ENCODE data around the gene CCDC92. TPM values are rescaled to one million over a fixed set of nuclear protein-coding genes. Genes with fewer than 3 reads are reported as not detected.

Gene CCDC92
- total RNA-seq, 1 experiment from 2014 or later: 53.7 TPM

GRCh38 chr12:124008595-124008994 is 36.0 kb upstream of the CCDC92 start:
- BruUV-seq (replicated peaks): no TSS peak
- H3K27ac ChIP-seq (ENCODE audit: low read length): no peak overlapping the region
- no peaks in the 10 kb centered on the region for H3K27me3 ChIP-seq (ENCODE audit: control insufficient read depth, insufficient read depth, low read length)
- no peaks in the 10 kb centered on the region for H3K9me3 ChIP-seq (ENCODE audit: control insufficient read depth, insufficient read depth, low read depth, low read length)
- DNase-seq (ENCODE audit: low read depth, low spot score): no peak
- H3K4me3 ChIP-seq (ENCODE audit: low read depth in 2 of 2, low read length in 2 of 2): no peak overlapping the region
- no peak for ATAC-seq
- intact Hi-C loops (cut with micrococcal nuclease; ENCODE audit: unreplicated experiment) (no loop called here), in situ Hi-C loops (cut with HindIII; ENCODE audit: low pct_unique_long_range_greater_than_20kb, low sequenced_read_pairs) (no loop called here)
- TF ChIP-seq POLR2AphosphoS5 (IDR thresholded peaks at IDR 0.05; ENCODE audit: low read depth, low read length): no peak
- TF ChIP-seq REST (IDR thresholded peaks at IDR 0.05; ENCODE audit: insufficient read depth in 1 of 2, low read depth in 2 of 2, low read length in 1 of 2): no peak
- TF ChIP-seq SIN3A (IDR thresholded peaks at IDR 0.05; ENCODE audit: borderline replicate concordance, insufficient read depth, low read depth, low read length): no peak
- no peak for TF ChIP-seq TCF7L2 (IDR thresholded peaks at IDR 0.05; ENCODE audit: low read depth, low read length)
- TF ChIP-seq, protein P1, sequence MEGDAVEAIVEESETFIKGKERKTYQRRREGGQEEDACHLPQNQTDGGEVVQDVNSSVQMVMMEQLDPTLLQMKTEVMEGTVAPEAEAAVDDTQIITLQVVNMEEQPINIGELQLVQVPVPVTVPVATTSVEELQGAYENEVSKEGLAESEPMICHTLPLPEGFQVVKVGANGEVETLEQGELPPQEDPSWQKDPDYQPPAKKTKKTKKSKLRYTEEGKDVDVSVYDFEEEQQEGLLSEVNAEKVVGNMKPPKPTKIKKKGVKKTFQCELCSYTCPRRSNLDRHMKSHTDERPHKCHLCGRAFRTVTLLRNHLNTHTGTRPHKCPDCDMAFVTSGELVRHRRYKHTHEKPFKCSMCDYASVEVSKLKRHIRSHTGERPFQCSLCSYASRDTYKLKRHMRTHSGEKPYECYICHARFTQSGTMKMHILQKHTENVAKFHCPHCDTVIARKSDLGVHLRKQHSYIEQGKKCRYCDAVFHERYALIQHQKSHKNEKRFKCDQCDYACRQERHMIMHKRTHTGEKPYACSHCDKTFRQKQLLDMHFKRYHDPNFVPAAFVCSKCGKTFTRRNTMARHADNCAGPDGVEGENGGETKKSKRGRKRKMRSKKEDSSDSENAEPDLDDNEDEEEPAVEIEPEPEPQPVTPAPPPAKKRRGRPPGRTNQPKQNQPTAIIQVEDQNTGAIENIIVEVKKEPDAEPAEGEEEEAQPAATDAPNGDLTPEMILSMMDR (IDR thresholded peaks at IDR 0.05): no peak
- POLR2A ChIA-PET: no interaction called here
- no peaks in the 10 kb centered on the region for H3K4me1 ChIP-seq (ENCODE audit: control insufficient read depth, insufficient read depth, low read length)
- H3K36me3 ChIP-seq (ENCODE audit: control insufficient read depth, insufficient read depth, low read length): peaks cover 28% of the 10 kb centered on the region
- CTCF ChIA-PET: no interaction called here

GRCh38 chr12:124007826-124008570 is 35.4 kb upstream of the CCDC92 start:
- H3K9me3 ChIP-seq (ENCODE audit: control insufficient read depth, insufficient read depth, low read depth, low read length): no peaks in the 10 kb centered on the region
- BruUV-seq (replicated peaks): no TSS peak
- TF ChIP-seq TCF7L2 (IDR thresholded peaks at IDR 0.05; ENCODE audit: low read depth, low read length): no peak
- no peak for TF ChIP-seq SIN3A (IDR thresholded peaks at IDR 0.05; ENCODE audit: borderline replicate concordance, insufficient read depth, low read depth, low read length)
- no peak for TF ChIP-seq REST (IDR thresholded peaks at IDR 0.05; ENCODE audit: insufficient read depth in 1 of 2, low read depth in 2 of 2, low read length in 1 of 2)
- TF ChIP-seq POLR2AphosphoS5 (IDR thresholded peaks at IDR 0.05; ENCODE audit: low read depth, low read length): no peak
- TF ChIP-seq, protein P1 (IDR thresholded peaks at IDR 0.05): no peak
- ATAC-seq: no peak
- no peaks in the 10 kb centered on the region for H3K27me3 ChIP-seq (ENCODE audit: control insufficient read depth, insufficient read depth, low read length)
- H3K4me3 ChIP-seq (ENCODE audit: low read depth in 2 of 2, low read length in 2 of 2): no peak overlapping the region
- intact Hi-C loops (cut with micrococcal nuclease; ENCODE audit: unreplicated experiment) (no loop called here), in situ Hi-C loops (cut with HindIII; ENCODE audit: low pct_unique_long_range_greater_than_20kb, low sequenced_read_pairs) (no loop called here)
- no peak overlapping the region for H3K27ac ChIP-seq (ENCODE audit: low read length)
- ChIA-PET CTCF (no interaction called here), POLR2A (no interaction called here)
- H3K36me3 ChIP-seq (ENCODE audit: control insufficient read depth, insufficient read depth, low read length): peaks cover 24% of the 10 kb centered on the region
- DNase-seq (ENCODE audit: low read depth, low spot score): no peak
- H3K4me1 ChIP-seq (ENCODE audit: control insufficient read depth, insufficient read depth, low read length): no peaks in the 10 kb centered on the region
